Raji (cell line): ENCODE results near the gene TMEM255B.

Experiments used
- POLR2A ChIP-seq: IDR thresholded peaks from 2 replicates; pipeline ENCODE4 v1.6.1; 2011; ENCODE audit warnings: low read depth, low read length, control low read depth; ENCODE audit not compliant: insufficient read depth

The TMEM255B gene

GRCh38 chr13:113845723-113846635 is 87.0 kb downstream of the TMEM255B start:
- TF ChIP-seq POLR2A = no peak

GRCh38 chr13:113846636-113847318 is 87.8 kb downstream of the TMEM255B start:
- no peak for TF ChIP-seq POLR2A

- no peak for TF ChIP-seq POLR2A
Measured at GRCh38 chr13:113848020-113848419, 89.0 kb downstream of the TMEM255B start.

- TF ChIP-seq POLR2A = no peak
Measured at GRCh38 chr13:113848431-113849260, 89.6 kb downstream of the TMEM255B start.

- TF ChIP-seq POLR2A = no peak
Measured at GRCh38 chr13:113849546-113849945, 90.5 kb downstream of the TMEM255B start.

GRCh38 chr13:113849981-113850721 is 91.1 kb downstream of the TMEM255B start:
- no peak for TF ChIP-seq POLR2A

- no peak for TF ChIP-seq POLR2A
Measured at GRCh38 chr13:113850722-113851479, 91.9 kb downstream of the TMEM255B start.

GRCh38 chr13:113851480-113851803 is 92.4 kb downstream of the TMEM255B start:
- TF ChIP-seq POLR2A = no peak

- no peak for TF ChIP-seq POLR2A
Measured at GRCh38 chr13:113851826-113852535, 93.0 kb downstream of the TMEM255B start.

GRCh38 chr13:113852536-113853517 is 93.8 kb downstream of the TMEM255B start:
- no peak for TF ChIP-seq POLR2A

GRCh38 chr13:113853518-113854237 is 94.7 kb downstream of the TMEM255B start:
- TF ChIP-seq POLR2A = no peak
